LNCAP (cell line): Measurements from ENCODE around the gene NKD2.

Source experiments
- TF ChIP-seq, protein P1 (sequence below): fragments of 450-650 bp; IDR thresholded peaks from 2 replicates; pipeline ENCODE4 v1.5.1; 2017; ENCODE audit warnings: mild to moderate bottlenecking

NKD2 gene

DNA sequence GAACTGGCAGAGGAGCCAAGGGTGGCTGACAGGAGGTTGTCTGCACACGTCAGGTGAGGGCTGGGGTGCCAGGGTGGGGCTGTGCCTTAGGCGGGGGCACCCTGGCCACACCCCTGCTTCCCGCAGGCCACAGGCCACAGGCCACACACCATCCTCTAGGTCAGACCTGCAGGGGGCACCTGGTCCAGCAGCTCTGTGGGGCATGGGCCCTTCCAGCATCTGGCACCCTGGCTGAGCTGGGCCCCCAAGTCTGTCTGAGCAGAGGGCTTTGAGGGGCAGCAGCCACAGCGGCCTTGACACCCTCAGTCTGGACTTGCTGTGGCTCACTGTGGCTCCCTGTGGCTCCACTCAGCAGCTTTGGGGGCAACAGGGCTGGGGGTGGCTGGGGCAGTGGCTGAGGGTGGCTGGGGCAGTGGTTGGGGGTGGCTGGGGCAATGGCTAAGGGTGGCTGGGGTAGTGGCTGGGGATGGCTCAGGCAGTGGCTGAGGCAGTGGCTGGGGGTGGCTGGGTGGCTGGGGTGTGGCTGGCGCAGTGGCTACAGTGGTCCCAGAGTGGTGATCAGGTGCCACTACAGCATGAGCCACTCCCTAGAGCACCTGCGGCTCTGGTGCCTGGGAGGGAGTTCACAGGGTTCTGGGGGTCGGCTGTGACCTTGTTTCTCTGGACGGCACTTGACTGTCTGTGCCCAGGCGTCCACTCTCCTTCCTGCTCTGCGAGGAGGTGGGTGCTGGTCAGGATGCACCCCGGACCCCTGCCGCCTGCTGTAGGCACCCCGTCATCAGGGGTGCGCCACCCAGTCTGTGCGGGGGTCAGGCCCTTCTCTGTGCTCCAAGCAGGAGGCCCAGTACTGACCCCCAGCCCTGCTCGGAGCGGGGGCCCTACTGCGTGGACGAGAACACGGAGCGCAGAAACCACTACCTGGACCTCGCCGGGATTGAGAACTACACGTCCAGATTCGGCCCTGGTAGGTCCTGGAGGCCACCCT, 27.1 kb downstream of the NKD2 start:
- TF ChIP-seq, protein P1, sequence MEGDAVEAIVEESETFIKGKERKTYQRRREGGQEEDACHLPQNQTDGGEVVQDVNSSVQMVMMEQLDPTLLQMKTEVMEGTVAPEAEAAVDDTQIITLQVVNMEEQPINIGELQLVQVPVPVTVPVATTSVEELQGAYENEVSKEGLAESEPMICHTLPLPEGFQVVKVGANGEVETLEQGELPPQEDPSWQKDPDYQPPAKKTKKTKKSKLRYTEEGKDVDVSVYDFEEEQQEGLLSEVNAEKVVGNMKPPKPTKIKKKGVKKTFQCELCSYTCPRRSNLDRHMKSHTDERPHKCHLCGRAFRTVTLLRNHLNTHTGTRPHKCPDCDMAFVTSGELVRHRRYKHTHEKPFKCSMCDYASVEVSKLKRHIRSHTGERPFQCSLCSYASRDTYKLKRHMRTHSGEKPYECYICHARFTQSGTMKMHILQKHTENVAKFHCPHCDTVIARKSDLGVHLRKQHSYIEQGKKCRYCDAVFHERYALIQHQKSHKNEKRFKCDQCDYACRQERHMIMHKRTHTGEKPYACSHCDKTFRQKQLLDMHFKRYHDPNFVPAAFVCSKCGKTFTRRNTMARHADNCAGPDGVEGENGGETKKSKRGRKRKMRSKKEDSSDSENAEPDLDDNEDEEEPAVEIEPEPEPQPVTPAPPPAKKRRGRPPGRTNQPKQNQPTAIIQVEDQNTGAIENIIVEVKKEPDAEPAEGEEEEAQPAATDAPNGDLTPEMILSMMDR: no peak

DNA sequence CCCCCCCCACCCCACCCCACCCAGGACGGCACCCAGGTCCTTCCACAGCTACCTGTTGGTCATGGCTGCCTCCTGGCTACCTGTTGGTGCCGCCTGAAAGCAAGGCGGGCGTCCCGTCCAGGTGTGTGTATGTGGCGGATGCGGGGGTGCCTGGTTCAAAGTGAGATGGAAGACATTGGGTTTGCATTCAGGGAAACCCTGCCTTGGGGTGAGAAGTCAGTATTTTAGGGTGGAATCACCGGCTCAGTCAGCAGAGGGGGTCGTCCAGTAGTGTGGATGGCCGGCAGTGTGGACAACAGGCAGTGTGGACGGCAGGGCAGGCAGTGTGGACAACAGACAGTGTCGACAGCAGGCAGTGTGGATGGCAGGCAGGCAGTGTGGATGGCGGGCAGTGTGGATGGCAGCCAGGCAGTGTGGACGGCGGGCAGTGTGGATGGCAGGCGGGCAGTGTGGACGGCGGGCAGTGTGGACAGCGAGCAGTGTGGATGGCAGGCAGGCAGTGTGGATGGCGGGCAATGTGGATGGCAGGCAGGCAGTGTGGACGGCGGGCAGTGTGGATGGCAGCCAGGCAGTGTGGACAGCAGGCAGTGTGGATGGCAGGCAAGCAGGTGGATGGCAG, 28.0 kb downstream of the NKD2 start:
- TF ChIP-seq, protein P1: no peak

DNA sequence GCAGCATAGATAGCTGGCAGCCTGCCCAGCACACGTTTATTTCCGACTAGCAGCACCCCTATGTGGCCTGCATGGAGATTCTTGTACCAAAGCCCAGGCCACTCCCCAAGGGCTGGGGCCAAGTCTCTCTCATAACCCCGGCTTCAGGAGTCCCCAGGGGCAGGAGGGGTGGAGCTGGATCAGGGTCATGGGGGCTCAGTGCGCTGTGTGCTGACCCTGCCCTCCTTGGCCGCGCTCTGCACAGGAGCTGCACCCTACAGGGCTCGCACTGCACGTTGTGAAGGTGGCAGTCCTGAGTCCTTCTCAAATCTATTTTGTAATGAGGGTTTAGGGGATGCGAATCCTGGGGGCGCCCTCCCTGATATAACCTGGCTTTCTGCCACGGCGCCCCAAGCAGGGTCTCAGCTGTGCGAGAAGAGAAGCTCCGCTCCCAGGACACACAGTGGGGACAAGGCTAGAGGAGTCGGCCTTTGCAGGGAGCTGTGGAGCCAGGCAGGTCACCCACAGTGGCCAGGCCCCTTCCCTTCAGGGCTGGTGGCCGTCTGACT, 28.6 kb downstream of the NKD2 start:
- TF ChIP-seq, protein P1: no peak

DNA sequence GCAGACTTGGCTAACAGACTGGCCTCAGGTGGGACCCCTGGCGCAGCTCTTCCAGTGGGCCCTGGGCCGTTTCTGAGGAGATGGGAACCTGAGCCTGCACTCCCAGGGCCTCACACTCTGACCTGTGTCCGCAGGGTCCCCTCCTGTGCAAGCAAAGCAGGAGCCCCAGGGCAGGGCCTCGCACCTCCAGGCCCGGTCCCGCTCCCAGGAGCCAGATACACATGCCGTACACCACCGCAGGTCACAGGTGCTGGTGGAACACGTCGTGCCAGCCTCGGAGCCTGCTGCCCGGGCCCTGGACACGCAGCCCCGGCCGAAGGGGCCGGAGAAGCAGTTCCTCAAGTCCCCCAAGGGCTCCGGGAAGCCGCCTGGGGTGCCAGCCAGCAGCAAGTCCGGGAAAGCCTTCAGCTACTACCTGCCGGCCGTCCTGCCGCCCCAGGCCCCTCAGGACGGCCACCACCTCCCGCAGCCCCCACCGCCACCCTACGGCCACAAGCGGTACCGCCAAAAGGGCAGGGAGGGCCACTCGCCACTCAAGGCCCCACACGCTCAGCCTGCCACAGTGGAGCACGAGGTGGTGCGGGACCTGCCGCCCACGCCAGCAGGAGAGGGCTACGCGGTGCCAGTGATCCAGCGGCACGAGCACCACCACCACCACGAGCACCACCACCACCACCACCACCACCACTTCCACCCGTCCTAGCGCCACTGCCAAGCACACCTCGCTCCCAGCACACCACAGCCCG, 29.2 kb downstream of the NKD2 start:
- TF ChIP-seq, protein P1: no peak

DNA sequence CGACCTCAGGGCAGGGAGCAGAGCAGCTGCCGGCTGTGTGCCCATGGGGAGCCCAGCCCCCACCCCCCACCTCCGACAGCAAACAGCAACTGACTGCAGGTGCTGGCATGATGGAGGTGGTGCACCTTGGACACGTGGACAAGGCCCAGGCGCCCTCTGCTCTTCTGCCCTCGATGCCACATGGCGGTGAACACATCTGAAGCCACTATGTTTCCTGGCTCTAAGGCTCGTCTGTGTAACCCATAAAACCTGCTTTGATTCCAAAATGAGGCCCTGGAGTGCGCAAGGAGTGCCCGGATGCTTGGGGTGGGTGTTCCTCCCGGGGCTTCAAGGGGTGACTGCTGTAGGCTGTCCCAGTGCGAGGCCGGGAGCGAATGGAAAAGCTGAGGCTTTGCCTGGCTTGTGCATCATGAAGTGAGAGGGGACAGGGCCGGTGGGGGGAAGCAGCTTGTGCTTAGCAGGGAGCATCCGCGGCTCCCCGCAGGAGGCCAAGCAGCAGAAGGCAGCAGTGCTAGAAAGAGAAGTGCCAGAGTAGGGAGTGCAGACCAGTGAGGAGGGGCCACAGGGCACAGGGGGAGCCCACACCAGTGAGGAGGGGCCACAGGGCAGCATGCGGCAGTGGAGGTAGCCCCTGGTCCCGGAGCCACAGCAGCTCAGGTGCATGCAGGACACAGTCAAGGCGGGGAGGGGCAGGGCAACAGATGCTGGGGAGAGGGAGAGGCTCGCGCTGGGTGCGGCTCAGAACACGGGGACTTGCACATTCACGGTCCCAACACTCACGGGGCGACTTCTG, 30.0 kb downstream of the NKD2 start:
- TF ChIP-seq, protein P1: no peak

DNA sequence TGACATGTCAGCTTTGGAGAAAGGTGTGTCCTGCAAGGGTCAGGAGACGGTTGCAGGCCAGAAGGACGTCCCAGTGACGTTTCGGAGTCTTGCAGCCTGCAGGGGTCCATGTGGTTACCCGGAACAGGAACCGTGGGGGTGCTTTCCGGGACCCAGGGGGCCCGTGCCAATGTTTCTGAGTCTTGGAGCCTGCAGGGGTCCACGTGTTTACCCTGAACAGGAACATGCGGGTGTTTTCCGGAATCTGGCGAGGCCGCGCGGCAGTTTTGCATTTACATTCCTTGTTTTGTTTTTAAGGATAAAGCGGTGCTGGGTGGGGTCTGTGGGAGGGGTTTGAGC, 30.6 kb downstream of the NKD2 start:
- TF ChIP-seq, protein P1: no peak
